Natural killer cell (primary cell): ENCODE measurements around the gene INSIG1. TPM values are rescaled to one million over a fixed set of nuclear protein-coding genes. Genes with fewer than 3 reads are reported as not detected.
A peak's percentile ranks its signal among the peaks of the same experiment; 100 is the strongest.

ENCODE experiments used
- ATAC-seq, 3 donors: fragments of 150-1000 bp in 2 of 3; fragments of 200-7000 bp in 1 of 3; cut with Tn5 transposase; 1 replicate in 1 of 3; 2 replicates in 2 of 3; pipeline ENCODE4 v1.10.0; 2021; ENCODE audit warnings: mild to moderate bottlenecking in 2 of 3, moderate library complexity in 2 of 3
- DNase-seq, 2 donors: peaks; one replicate each; pipeline versions ENCODE4 v3.0.0 to v3.0.0-alpha.2; 2013 to 2021; ENCODE audit warnings: mixed read lengths in 1 of 2
- H3K27ac ChIP-seq: one replicate; pipeline ENCODE4 v1.5.1; 2013; ENCODE audit warnings: mild to moderate bottlenecking, low read length
- H3K27me3 ChIP-seq: one replicate; pipeline ENCODE4 v1.6.1; 2013; ENCODE audit warnings: low read length; ENCODE audit not compliant: control insufficient read depth, insufficient read depth
- H3K36me3 ChIP-seq: one replicate; pipeline ENCODE4 v1.6.1; 2013; ENCODE audit warnings: low read length; ENCODE audit not compliant: control insufficient read depth, insufficient read depth
- H3K4me1 ChIP-seq: one replicate; pipeline ENCODE4 v1.6.1; 2013; ENCODE audit warnings: low read length; ENCODE audit not compliant: control insufficient read depth, insufficient read depth
- H3K4me3 ChIP-seq: one replicate; pipeline ENCODE4 v1.5.1; 2013; ENCODE audit warnings: low read length
- H3K9me3 ChIP-seq: one replicate; pipeline ENCODE4 v1.6.1; 2013; ENCODE audit warnings: low read length; ENCODE audit not compliant: control insufficient read depth, insufficient read depth
- H3K27ac Mint-ChIP-seq, 2 donors: one replicate each; pipeline ENCODE4 v1.8.0; 2022; ENCODE audit warnings: mild to moderate bottlenecking in 2 of 2, mixed read lengths in 2 of 2, moderate library complexity in 1 of 2
- H3K27me3 Mint-ChIP-seq, 2 donors: one replicate each; pipeline ENCODE4 v1.8.0; 2022; ENCODE audit warnings: low read depth in 2 of 2, mixed read lengths in 2 of 2
- H3K36me3 Mint-ChIP-seq: one replicate; pipeline ENCODE4 v1.8.0; 2022; ENCODE audit warnings: mixed read lengths
- H3K4me1 Mint-ChIP-seq, 2 donors: one replicate each; pipeline ENCODE4 v1.8.0; 2022; ENCODE audit warnings: mixed read lengths in 2 of 2
- H3K4me3 Mint-ChIP-seq: one replicate; pipeline ENCODE4 v1.8.0; 2022; ENCODE audit warnings: mild to moderate bottlenecking, moderate library complexity, mixed read lengths
- H3K9me3 Mint-ChIP-seq, 2 donors: one replicate each; pipeline ENCODE4 v1.8.0; 2022; ENCODE audit warnings: mixed read lengths in 2 of 2
- CTCF ChIP-seq: fragments of 200-600 bp; IDR thresholded peaks from one replicate; pipeline ENCODE4 v1.8.0; 2022; ENCODE audit warnings: antibody characterized with exemption
- WGBS: methylation state at CpG from one replicate; pipeline ENCODE4 v1.1.7; 2013; ENCODE audit warnings: missing lambda C conversion rate; ENCODE audit not compliant: insufficient coverage; 5-methylcytosine and 5-hydroxymethylcytosine counted together
- intact Hi-C: fragments of 100-400 bp; cut with micrococcal nuclease; formaldehyde crosslinking; loops from one replicate; pipeline ENCODE4 v1.14.2; 2022
- total RNA-seq, 4 donors: library from RNA; stranded (reverse); fragments of 120-200 nt in 1 of 4; gene quantifications; one replicate each; pipeline versions ENCODE4 v1.2.3 to v1.2.4, GENCODE V29; 2013 to 2022

INSIG1 gene
- total RNA-seq, 3 donors from 2014 or later (not counting 1 experiment from before 2014, with no cell fraction given) = 66.7 to 115 (median 84.5) TPM

GRCh38 chr7:155312633-155313032 lies 15.0 kb downstream of the INSIG1 start:
- no peak for TF ChIP-seq CTCF
- Histone ChIP-seq H3K4me3 (no peak overlapping the region), H3K36me3 (peaks cover 29% of the 10 kb centered on the region), H3K27me3 (no peaks in the 10 kb centered on the region), H3K4me1 (no peaks in the 10 kb centered on the region), H3K27ac (no peak overlapping the region), H3K9me3 (no peaks in the 10 kb centered on the region)
- WGBS = 77% methylated on average over 7 of the region's 7 CpGs
- Mint-ChIP-seq H3K27me3 (no peaks in the 10 kb centered on the region), H3K4me1 (no peaks in the 10 kb centered on the region), H3K9me3 (no peaks in the 10 kb centered on the region), H3K27ac (no peak overlapping the region), H3K4me3 (no peak overlapping the region), H3K36me3 (peaks cover 18% of the 10 kb centered on the region)
- intact Hi-C loops = no loop called here
- DNase-seq (no peak), ATAC-seq (peak in 1 of 3 donors; percentile 17)

DNA sequence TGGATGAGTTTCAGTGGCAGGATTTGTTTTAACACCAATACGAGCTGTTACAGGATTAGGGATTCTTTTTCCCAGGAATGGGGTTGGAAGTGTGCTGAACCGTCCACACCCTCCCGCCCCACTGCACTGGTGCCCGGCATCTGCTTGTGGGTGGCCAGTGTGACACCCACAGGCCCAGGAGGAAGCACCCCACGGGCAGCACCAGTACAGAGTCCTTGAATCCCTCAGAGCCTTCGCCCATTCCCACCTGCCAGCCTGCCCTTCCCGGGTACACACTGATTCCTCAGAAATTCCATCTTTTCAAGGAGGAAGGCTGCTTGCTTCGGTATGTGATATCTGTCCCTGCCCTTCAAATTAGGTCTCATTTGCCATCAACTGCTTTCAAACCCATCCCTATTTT lies 15.4 kb downstream of the INSIG1 start:
- Histone ChIP-seq H3K4me3 (no peak overlapping the region), H3K9me3 (no peaks in the 10 kb centered on the region), H3K27me3 (no peaks in the 10 kb centered on the region), H3K4me1 (no peaks in the 10 kb centered on the region), H3K27ac (no peak overlapping the region), H3K36me3 (peaks cover 26% of the 10 kb centered on the region)
- Mint-ChIP-seq H3K27me3 (no peaks in the 10 kb centered on the region), H3K4me1 (no peaks in the 10 kb centered on the region), H3K9me3 (no peaks in the 10 kb centered on the region), H3K36me3 (peaks cover 18% of the 10 kb centered on the region), H3K4me3 (no peak overlapping the region), H3K27ac (no peak overlapping the region)
- DNase-seq (no peak), ATAC-seq (peak in 1 of 3 donors; percentile 33)
- 90% methylated on average over 8 of the region's 8 CpGs for WGBS
- no peak for TF ChIP-seq CTCF
- intact Hi-C loops = no loop called here

DNA sequence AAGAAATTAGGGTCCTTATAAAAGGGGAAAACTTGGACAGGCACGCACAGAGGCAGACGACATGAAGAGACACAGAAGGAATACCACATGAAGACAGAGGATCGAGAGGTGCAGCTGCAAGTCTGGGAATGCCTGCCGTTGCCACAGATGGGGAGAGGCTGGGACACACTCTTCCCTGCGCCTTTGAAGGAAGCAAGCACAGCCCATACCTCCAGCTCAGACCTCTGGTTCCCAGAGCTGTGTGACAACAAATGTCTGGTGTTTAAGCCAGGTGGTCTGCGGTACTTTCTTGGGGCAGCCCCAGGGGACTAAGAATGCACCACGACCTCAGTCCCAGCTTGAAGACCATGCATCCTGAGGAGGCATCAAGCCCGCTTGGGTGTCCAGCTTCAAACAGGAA lies 18.3 kb downstream of the INSIG1 start:
- DNase-seq = no peak
- no peak for ATAC-seq
- no peaks in the 10 kb centered on the region for H3K4me1 Mint-ChIP-seq
- H3K9me3 ChIP-seq = no peaks in the 10 kb centered on the region
- no peaks in the 10 kb centered on the region for H3K9me3 Mint-ChIP-seq
- H3K4me3 ChIP-seq = no peak overlapping the region
- no peak overlapping the region for H3K27ac ChIP-seq
- no peaks in the 10 kb centered on the region for H3K36me3 Mint-ChIP-seq
- TF ChIP-seq CTCF = no peak
- H3K27ac Mint-ChIP-seq = no peak overlapping the region
- no peaks in the 10 kb centered on the region for H3K27me3 Mint-ChIP-seq
- no peaks in the 10 kb centered on the region for H3K4me1 ChIP-seq
- H3K27me3 ChIP-seq = no peaks in the 10 kb centered on the region
- no peak overlapping the region for H3K4me3 Mint-ChIP-seq
- intact Hi-C loops = no loop called here
- 75% methylated on average over 8 of the region's 8 CpGs for WGBS
- peaks cover 2% of the 10 kb centered on the region for H3K36me3 ChIP-seq

- intact Hi-C loops = no loop called here
- DNase-seq (no peak), ATAC-seq (no peak)
- Mint-ChIP-seq H3K36me3 (no peaks in the 10 kb centered on the region), H3K4me1 (no peaks in the 10 kb centered on the region), H3K27ac (no peak overlapping the region), H3K9me3 (no peaks in the 10 kb centered on the region), H3K27me3 (no peaks in the 10 kb centered on the region), H3K4me3 (no peak overlapping the region)
- peaks cover 2% of the 10 kb centered on the region for H3K36me3 ChIP-seq
- H3K9me3 ChIP-seq = no peaks in the 10 kb centered on the region
- TF ChIP-seq CTCF = no peak
- 83% methylated on average over 13 of the region's 13 CpGs for WGBS
- H3K4me3 ChIP-seq = no peak overlapping the region
- H3K27ac ChIP-seq = no peak overlapping the region
- H3K4me1 ChIP-seq = no peaks in the 10 kb centered on the region
- no peaks in the 10 kb centered on the region for H3K27me3 ChIP-seq
Observed at GRCh38 chr7:155316427-155317113, 18.9 kb downstream of the INSIG1 start.
